GM23338 (cell line): ENCODE results near the gene UPK1B. TPM values are rescaled to one million over a fixed set of nuclear protein-coding genes. Genes with fewer than 3 reads are reported as not detected.

Source experiments
- ATAC-seq: fragments of 200-7000 bp; cut with Tn5 transposase; 3 replicates; pipeline ENCODE4 v1.9.1; 2020
- DNase-seq: peaks from one replicate; pipeline ENCODE4 v3.0.0-alpha.2; 2015; ENCODE audit warnings: low spot score
- H2AFZ ChIP-seq: fragments of 200-600 bp; sonication (generic); 2 replicates; pipeline ENCODE4 v1.8.0; 2016; ENCODE audit warnings: antibody characterized with exemption, mild to moderate bottlenecking, moderate library complexity
- H3F3A ChIP-seq: fragments of 200-600 bp; sonication (generic); replicated peaks from 2 replicates; pipeline ENCODE4 v1.8.0; 2017; ENCODE audit warnings: antibody characterized with exemption, mixed run types, low read depth
- H3K27ac ChIP-seq: fragments of 200-600 bp; sonication (generic); 2 replicates; pipeline ENCODE4 v1.6.1; 2016; ENCODE audit warnings: low read depth
- H3K27me3 ChIP-seq: fragments of 200-600 bp; sonication (generic); 2 replicates; pipeline ENCODE4 v1.8.0; 2016; ENCODE audit warnings: mild to moderate bottlenecking, mixed run types, moderate library complexity; ENCODE audit not compliant: insufficient read depth
- H3K36me3 ChIP-seq: fragments of 200-600 bp; sonication (generic); 2 replicates; pipeline ENCODE4 v1.8.0; 2016; ENCODE audit warnings: mild to moderate bottlenecking; ENCODE audit not compliant: insufficient read depth
- H3K4me1 ChIP-seq: fragments of 200-600 bp; sonication (generic); 2 replicates; pipeline ENCODE4 v1.8.0; 2016; ENCODE audit warnings: mild to moderate bottlenecking, moderate library complexity; ENCODE audit not compliant: insufficient read depth
- H3K4me2 ChIP-seq: fragments of 200-600 bp; sonication (generic); 2 replicates; pipeline ENCODE4 v1.7.1; 2017; ENCODE audit warnings: mixed run types
- H3K4me3 ChIP-seq: fragments of 200-600 bp; sonication (generic); 2 replicates; pipeline ENCODE4 v1.6.1; 2016; ENCODE audit warnings: mixed run types
- H3K79me2 ChIP-seq: fragments of 200-600 bp; sonication (generic); replicated peaks from 2 replicates; pipeline ENCODE4 v1.8.0; 2017; ENCODE audit warnings: mild to moderate bottlenecking; ENCODE audit not compliant: insufficient read depth
- H3K9me2 ChIP-seq: fragments of 200-600 bp; sonication (generic); 2 replicates; pipeline ENCODE4 v1.8.0; 2017; ENCODE audit not compliant: insufficient read depth
- H4K20me1 ChIP-seq: fragments of 200-600 bp; sonication (generic); replicated peaks from 2 replicates; pipeline ENCODE4 v1.8.0; 2017; ENCODE audit warnings: mild to moderate bottlenecking; ENCODE audit not compliant: insufficient read depth
- H3K27ac Mint-ChIP-seq: 2 replicates; pipeline ENCODE4 v1.8.0; 2020; ENCODE audit warnings: inconsistent platforms, mild to moderate bottlenecking, moderate library complexity, mixed read lengths
- H3K27me3 Mint-ChIP-seq: 3 replicates; pipeline ENCODE4 v1.8.0; 2022; ENCODE audit warnings: low read depth, mild to moderate bottlenecking, moderate library complexity, mixed read lengths, inconsistent platforms; ENCODE audit not compliant: insufficient read depth, poor library complexity
- H3K36me3 Mint-ChIP-seq: 3 replicates; pipeline ENCODE4 v1.8.0; 2021; ENCODE audit warnings: low read depth, mild to moderate bottlenecking, inconsistent platforms, moderate library complexity, mixed read lengths
- H3K4me1 Mint-ChIP-seq: 3 replicates; pipeline ENCODE4 v1.8.0; 2020; ENCODE audit warnings: mild to moderate bottlenecking, inconsistent platforms, mixed read lengths
- H3K4me3 Mint-ChIP-seq: 3 replicates; pipeline ENCODE4 v1.8.0; 2021; ENCODE audit warnings: moderate library complexity, mild to moderate bottlenecking, inconsistent platforms, mixed read lengths
- H3K9me3 Mint-ChIP-seq: 3 replicates; pipeline ENCODE4 v1.8.0; 2020; ENCODE audit warnings: moderate library complexity, mild to moderate bottlenecking, inconsistent platforms, mixed read lengths
- CREB1 ChIP-seq: fragments of 250-450 bp; sonication (Bioruptor Pico); IDR thresholded peaks from 2 replicates; pipeline ENCODE4 v1.5.0; 2020; ENCODE audit warnings: low read depth, mild to moderate bottlenecking, moderate library complexity
- EZH2 ChIP-seq: fragments of 200-600 bp; sonication (generic); IDR thresholded peaks from one replicate; pipeline ENCODE4 v1.8.0; 2017; ENCODE audit warnings: antibody characterized with exemption, mild to moderate bottlenecking, low read depth; ENCODE audit not compliant: unreplicated experiment
- EZH2phosphoT487 ChIP-seq: fragments of 200-600 bp; sonication (generic); IDR thresholded peaks from one replicate; pipeline ENCODE4 v1.8.1; 2018; ENCODE audit warnings: antibody characterized with exemption; ENCODE audit not compliant: unreplicated experiment
- REST ChIP-seq: IDR thresholded peaks from one replicate; pipeline ENCODE4 v1.6.1; 2018; ENCODE audit warnings: antibody characterized with exemption; ENCODE audit not compliant: unreplicated experiment
- STAT1 ChIP-seq: IDR thresholded peaks from one replicate; pipeline ENCODE4 v1.6.1; 2016; ENCODE audit warnings: antibody characterized with exemption; ENCODE audit not compliant: unreplicated experiment
- ZNF331 ChIP-seq: fragments of 250-450 bp; sonication (Bioruptor Pico); IDR thresholded peaks from 2 replicates; pipeline ENCODE4 v1.5.0; 2020; ENCODE audit warnings: low read depth, mild to moderate bottlenecking, moderate library complexity
- ZNF462 ChIP-seq: fragments of 250-450 bp; sonication (Bioruptor Pico); IDR thresholded peaks from 2 replicates; pipeline ENCODE4 v1.5.0; 2020; ENCODE audit warnings: mild to moderate bottlenecking, moderate library complexity
- polyA plus RNA-seq: library from polyadenylated mRNA; unstranded; fragments of >200 nt; fragmentation: Nextera tagmentation; extraction: Ambion mirVana; gene quantifications from 2 replicates; pipeline ENCODE4 v1.2.1, GENCODE V29; 2016
- total RNA-seq: library from RNA; depleted of rRNA; stranded (reverse); fragments of >200 nt; shearing (Covaris generic); gene quantifications from 2 replicates; pipeline ENCODE4 v1.2.3, GENCODE V29; 2014

Gene UPK1B
- total and polyA plus RNA-seq, 2 experiments from 2014 or later, result 0.39 to 0.66 TPM

GRCh38 chr3:119240101-119240590 lies 66.7 kb downstream of the UPK1B start:
- peak; percentile 57 for DNase-seq
- Histone ChIP-seq H2AFZ (0 out of 2 replicates have a peak overlapping the region, but pooled peaks have one; percentile 70), H3K27me3 (no peaks in the 10 kb centered on the region), H3K4me1 (peaks cover 17% of the 10 kb centered on the region), H3K79me2 (peaks cover 51% of the 10 kb centered on the region), H4K20me1 (peaks cover 3% of the 10 kb centered on the region; the same call in 1 of the 2 replicates), H3K9me2 (0 out of 2 replicates have a peak, but pooled peaks cover 4% of the 10 kb centered on the region), H3F3A (no peaks in the 10 kb centered on the region; the same call in 1 of the 2 replicates), H3K4me2 (peak overlapping the region; percentile 99), H3K4me3 (peak overlapping the region; percentile 76), H3K36me3 (peaks cover 15% of the 10 kb centered on the region), H3K27ac (no peak overlapping the region)
- ATAC-seq, result peak; percentile 14
- peak overlapping the region; percentile 80 for H3K4me3 Mint-ChIP-seq
- peaks cover 13% of the 10 kb centered on the region; the same call in 2 of the 3 replicates for H3K9me3 Mint-ChIP-seq
- H3K36me3 Mint-ChIP-seq, result peaks cover 27% of the 10 kb centered on the region; the same call in 2 of the 3 replicates
- TF ChIP-seq STAT1 (no peak), EZH2 (no peak), ZNF462 (CRISPR knock-in tag) (no peak), REST (no peak), CREB1 (CRISPR knock-in tag) (no peak), EZH2phosphoT487 (no peak), ZNF331 (CRISPR knock-in tag) (no peak)
- H3K27ac Mint-ChIP-seq, result peak overlapping the region; percentile 19; the same call in 1 of the 2 replicates
- peaks cover 7% of the 10 kb centered on the region for H3K27me3 Mint-ChIP-seq
- H3K4me1 Mint-ChIP-seq, result peaks cover 8% of the 10 kb centered on the region
